Measurements from ENCODE around the gene GPI. TPM values are rescaled to one million over a fixed set of nuclear protein-coding genes. Genes with fewer than 3 reads are reported as not detected.
A peak's percentile ranks its signal among the peaks of the same experiment; 100 is the strongest.

Gene GPI
- total RNA-seq: 100 to 1,000 TPM in 6 of 7 donors, 10 to 100 TPM in 1; 96.6 to 257 (median 171) TPM
- polyA plus RNA-seq: 10 to 100 TPM; 57.5 to 76.9 (median 63.7) TPM
- long read RNA-seq, donor 1, full-length matches to known transcripts: 29 of 29 reads
- long read RNA-seq, donor 1, partial matches to known transcripts: 0 of 29 reads
- long read RNA-seq, donor 1, other reads (novel, unspliced or antisense): 0 of 29 reads
- long read RNA-seq, donor 2, full-length matches to known transcripts: 24 of 24 reads
- long read RNA-seq, donor 2, partial matches to known transcripts: 0 of 24 reads
- long read RNA-seq, donor 2, other reads (novel, unspliced or antisense): 0 of 24 reads

DNA sequence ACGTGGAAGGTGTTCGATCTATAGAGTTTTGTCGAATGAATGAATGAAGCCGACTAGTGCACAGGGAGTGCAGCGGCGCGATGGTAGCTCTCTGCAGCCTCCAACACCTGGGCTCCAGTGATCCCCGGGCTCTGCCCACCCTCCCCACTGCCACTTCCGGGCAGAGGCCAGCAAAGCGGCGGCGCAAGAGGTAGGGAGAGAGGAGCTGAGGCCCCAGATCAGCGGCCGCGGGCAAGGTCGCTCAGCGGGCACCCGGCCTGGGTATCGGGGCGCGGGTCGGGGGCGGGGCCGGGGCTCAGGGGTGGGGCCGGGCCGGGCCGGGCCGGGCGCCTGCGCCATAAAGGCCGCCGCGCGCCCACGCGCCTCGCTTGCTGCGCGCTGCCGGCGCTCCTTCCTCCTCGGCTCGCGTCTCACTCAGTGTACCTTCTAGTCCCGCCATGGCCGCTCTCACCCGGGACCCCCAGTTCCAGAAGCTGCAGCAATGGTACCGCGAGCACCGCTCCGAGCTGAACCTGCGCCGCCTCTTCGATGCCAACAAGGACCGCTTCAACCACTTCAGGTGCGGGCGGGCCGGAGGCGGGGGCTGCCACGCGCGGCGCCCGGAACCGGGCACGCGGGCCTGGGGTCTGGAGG is at the start of gene GPI:
TSS of gene GPI (plus strand) at position 367 of the 633 bp plus-strand sequence. CDS start at position 438, 71 bp downstream.
- intact Hi-C loops (cut with DNase I; ENCODE audit: low total_unique reads): no loop called here
- H3K27me3 ChIP-seq (replicated peaks in 1 of 7): no peaks in the 10 kb centered on the region

DNA sequence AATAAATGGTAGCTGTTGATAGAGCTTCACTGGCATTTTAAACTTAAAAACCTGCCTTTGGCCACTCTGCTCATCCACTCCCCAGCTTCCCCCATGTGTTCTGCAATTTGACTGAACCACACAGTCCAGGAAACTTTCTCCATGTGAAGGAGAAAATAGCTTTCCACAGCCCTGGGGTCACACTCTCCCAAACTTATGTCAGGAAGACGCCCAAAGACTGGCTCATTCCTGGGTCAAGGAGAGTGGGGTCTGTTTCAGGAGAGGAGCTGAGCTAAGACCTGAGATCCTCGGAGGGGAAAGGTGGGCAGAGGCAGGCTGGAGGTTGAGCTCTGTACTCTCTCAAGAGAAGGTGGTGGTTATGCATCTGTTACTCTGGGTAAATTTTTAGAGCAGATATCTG is 48.7 kb upstream of the GPI start:
- H3K27ac ChIP-seq: peak overlapping the region in 7 of 8 donors; percentile 47 to 81 (median 56)
- H3K4me3 ChIP-seq: no peak overlapping the region
- intact Hi-C loops (cut with DNase I; ENCODE audit: low total_unique reads): no loop called here
- no peaks in the 10 kb centered on the region for H3K27me3 ChIP-seq (replicated peaks in 1 of 7)
- no peak for DNase-seq
- TF ChIP-seq POLR2A (IDR thresholded peaks at IDR 0.05): no peak
- peaks cover 0 to 19% (median 6%) of the 10 kb centered on the region in 6 donors for H3K36me3 ChIP-seq
- H3K9me3 ChIP-seq: no peaks in the 10 kb centered on the region
- H3K4me1 ChIP-seq: peaks cover 19 to 77% (median 65%) of the 10 kb centered on the region in 6 donors
- 66 to 85% (median 84%) methylated on average over 2 of the region's 2 CpGs for WGBS, 5 donors

More for the DNA sequence above, at the start of gene GPI:
- DNase-seq: peak; percentile 94
- TF ChIP-seq, protein P1, sequence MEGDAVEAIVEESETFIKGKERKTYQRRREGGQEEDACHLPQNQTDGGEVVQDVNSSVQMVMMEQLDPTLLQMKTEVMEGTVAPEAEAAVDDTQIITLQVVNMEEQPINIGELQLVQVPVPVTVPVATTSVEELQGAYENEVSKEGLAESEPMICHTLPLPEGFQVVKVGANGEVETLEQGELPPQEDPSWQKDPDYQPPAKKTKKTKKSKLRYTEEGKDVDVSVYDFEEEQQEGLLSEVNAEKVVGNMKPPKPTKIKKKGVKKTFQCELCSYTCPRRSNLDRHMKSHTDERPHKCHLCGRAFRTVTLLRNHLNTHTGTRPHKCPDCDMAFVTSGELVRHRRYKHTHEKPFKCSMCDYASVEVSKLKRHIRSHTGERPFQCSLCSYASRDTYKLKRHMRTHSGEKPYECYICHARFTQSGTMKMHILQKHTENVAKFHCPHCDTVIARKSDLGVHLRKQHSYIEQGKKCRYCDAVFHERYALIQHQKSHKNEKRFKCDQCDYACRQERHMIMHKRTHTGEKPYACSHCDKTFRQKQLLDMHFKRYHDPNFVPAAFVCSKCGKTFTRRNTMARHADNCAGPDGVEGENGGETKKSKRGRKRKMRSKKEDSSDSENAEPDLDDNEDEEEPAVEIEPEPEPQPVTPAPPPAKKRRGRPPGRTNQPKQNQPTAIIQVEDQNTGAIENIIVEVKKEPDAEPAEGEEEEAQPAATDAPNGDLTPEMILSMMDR (IDR thresholded peaks at IDR 0.05 in 8 of 11, conservative IDR thresholded peaks at IDR 0.05 in 3 of 11): no peak
- TF ChIP-seq POLR2A (IDR thresholded peaks at IDR 0.05) (peak in 1 of 3 donors; percentile 9), POLR2AphosphoS5 (IDR thresholded peaks at IDR 0.05) (peak; percentile 87 to 91 (median 88))
- Histone ChIP-seq H3K4me1 (peaks cover 11 to 50% (median 32%) of the 10 kb centered on the region in 6 donors), H3K36me3 (peaks cover 0 to 35% (median 28%) of the 10 kb centered on the region in 6 donors), H3K9me3 (no peaks in the 10 kb centered on the region), H3K27ac (peak within 1 kb of the TSS; percentile 74 to 92 (median 86)), H3K4me3 (peak within 1 kb of the TSS; percentile 82 to 100 (median 98))
- 0 to 1% (median 1%) methylated on average over 32 to 67 of the region's 67 CpGs for WGBS, 5 donors

DNA sequence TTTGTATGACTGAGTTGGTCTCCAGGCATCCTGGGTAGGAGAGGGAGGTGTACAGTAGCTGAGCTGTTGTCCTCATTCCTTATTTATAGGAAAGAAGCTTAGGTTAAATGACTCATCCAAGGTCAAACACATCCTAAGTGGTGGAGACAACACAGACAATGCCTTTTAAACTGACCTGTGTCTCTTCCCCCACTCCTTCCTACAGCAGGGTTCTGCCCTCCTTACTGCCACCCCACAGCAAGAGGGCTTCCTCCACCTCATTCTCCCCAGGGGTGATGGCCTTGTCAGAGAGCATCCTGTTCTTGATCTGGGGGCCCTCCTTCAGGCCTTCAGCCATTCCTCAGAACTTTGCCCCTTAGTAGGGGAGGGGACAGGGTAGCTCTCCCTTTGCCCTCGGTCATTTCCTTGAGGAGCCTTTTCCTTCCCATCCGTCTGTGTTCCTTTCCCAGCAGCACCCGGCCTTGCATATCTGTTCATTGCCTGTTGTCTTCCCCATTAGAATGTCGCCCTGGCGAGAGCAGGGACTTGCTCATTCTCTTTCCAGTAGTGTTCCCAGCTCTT is 48.2 kb upstream of the GPI start:
- WGBS, 5 donors: 64 to 83% (median 74%) methylated on average over 5 of the region's 5 CpGs
- Histone ChIP-seq H3K9me3 (no peaks in the 10 kb centered on the region), H3K4me1 (peaks cover 19 to 77% (median 63%) of the 10 kb centered on the region in 6 donors), H3K4me3 (peak overlapping the region in 1 of 8 donors; percentile 30), H3K27me3 (replicated peaks in 1 of 7) (no peaks in the 10 kb centered on the region), H3K27ac (peak overlapping the region; percentile 9 to 81 (median 54)), H3K36me3 (peaks cover 0 to 25% (median 12%) of the 10 kb centered on the region in 6 donors)
- no peak for DNase-seq
- TF ChIP-seq POLR2AphosphoS5 (IDR thresholded peaks at IDR 0.05) (no peak), POLR2A (IDR thresholded peaks at IDR 0.05) (no peak)
- TF ChIP-seq, protein P1 (IDR thresholded peaks at IDR 0.05 in 8 of 11, conservative IDR thresholded peaks at IDR 0.05 in 3 of 11): no peak
- intact Hi-C loops (cut with DNase I; ENCODE audit: low total_unique reads): no loop called here

DNA sequence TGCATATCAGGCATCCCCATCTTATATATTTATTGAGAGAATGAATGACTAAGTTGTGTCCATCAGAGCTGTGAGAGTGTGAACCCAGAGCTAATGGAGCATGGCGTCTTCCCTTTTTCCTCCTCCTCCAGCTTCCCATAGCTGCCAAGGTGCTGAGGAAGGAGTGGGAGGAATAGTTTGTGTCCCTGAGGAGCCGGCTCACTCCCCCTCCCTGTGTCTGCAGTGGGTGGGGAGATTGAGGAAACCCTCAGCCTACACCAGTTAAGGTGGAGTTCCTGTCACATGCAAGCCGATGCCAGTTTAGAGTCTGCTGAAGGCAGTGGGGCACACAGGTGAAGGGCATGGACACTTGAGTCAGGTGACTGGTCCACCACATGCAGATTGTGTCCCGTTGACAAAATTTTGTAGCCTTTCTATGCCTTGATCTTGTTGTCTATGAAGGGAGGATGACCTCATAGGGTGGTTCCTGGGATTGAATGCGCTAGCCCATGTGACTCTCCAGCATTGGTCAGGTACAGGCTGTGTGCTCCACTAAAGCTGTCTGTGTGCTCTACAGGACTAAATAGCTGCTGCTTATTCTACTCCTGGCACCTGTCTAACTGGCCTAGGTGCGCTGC is 47.6 kb upstream of the GPI start:
- 57 to 69% (median 61%) methylated on average over 6 of the region's 6 CpGs for WGBS, 5 donors
- intact Hi-C loops (cut with DNase I; ENCODE audit: low total_unique reads): no loop called here
- Histone ChIP-seq H3K4me1 (peaks cover 19 to 77% (median 61%) of the 10 kb centered on the region in 6 donors), H3K4me3 (peak overlapping the region in 1 of 8 donors; percentile 30), H3K9me3 (no peaks in the 10 kb centered on the region), H3K27ac (peak overlapping the region; percentile 9 to 81 (median 54)), H3K27me3 (replicated peaks in 1 of 7) (no peaks in the 10 kb centered on the region), H3K36me3 (peaks cover 0 to 30% (median 18%) of the 10 kb centered on the region in 6 donors)
- TF ChIP-seq, protein P1 (IDR thresholded peaks at IDR 0.05 in 8 of 11, conservative IDR thresholded peaks at IDR 0.05 in 3 of 11): no peak
- TF ChIP-seq POLR2AphosphoS5 (IDR thresholded peaks at IDR 0.05): peak in 1 of 3 donors; percentile 40
- no peak for DNase-seq
